Sigmoid colon (tissue), 3 donors: ENCODE data around the gene PRKAG3.

Experiments
- POLR2A ChIP-seq, 2 donors: fragments of 450-650 bp; IDR thresholded peaks; one replicate each; pipeline ENCODE4 v1.6.1; 2016; ENCODE audit warnings: antibody characterized with exemption in 2 of 2, mild to moderate bottlenecking in 2 of 2, moderate library complexity in 2 of 2
- TF ChIP-seq, protein P1 (sequence below), 4 experiments: fragments of 450-650 bp in 3 of 4; fragments of 200-600 bp in 1 of 4; IDR thresholded peaks; one replicate each; pipeline ENCODE4 v1.5.1; 2016 to 2019; ENCODE audit warnings: antibody characterized with exemption in 4 of 4, mild to moderate bottlenecking in 3 of 4, moderate library complexity in 2 of 4

DNA sequence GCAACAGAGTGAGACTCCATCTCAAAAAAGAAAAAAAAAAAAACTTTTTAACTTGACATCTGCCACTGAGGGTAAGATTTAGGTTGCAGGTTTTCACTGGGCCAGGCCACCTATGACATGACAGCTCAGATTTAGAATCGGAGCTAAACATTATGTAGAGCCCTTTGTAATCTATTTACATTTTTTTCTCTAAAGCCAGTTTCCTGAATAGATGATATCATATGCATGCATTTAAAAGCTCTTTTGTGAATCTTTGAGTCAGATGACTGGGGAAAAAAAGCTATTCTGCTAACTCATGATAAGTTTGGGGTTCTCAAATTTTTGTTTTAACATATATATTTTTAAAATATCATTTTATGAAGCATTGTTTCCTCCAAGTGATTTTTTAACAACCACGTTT is 21.3 kb downstream of the PRKAG3 start:
- TF ChIP-seq, protein P1, sequence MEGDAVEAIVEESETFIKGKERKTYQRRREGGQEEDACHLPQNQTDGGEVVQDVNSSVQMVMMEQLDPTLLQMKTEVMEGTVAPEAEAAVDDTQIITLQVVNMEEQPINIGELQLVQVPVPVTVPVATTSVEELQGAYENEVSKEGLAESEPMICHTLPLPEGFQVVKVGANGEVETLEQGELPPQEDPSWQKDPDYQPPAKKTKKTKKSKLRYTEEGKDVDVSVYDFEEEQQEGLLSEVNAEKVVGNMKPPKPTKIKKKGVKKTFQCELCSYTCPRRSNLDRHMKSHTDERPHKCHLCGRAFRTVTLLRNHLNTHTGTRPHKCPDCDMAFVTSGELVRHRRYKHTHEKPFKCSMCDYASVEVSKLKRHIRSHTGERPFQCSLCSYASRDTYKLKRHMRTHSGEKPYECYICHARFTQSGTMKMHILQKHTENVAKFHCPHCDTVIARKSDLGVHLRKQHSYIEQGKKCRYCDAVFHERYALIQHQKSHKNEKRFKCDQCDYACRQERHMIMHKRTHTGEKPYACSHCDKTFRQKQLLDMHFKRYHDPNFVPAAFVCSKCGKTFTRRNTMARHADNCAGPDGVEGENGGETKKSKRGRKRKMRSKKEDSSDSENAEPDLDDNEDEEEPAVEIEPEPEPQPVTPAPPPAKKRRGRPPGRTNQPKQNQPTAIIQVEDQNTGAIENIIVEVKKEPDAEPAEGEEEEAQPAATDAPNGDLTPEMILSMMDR (IDR thresholded peaks at IDR 0.05), result no peak
- TF ChIP-seq POLR2A (IDR thresholded peaks at IDR 0.05), result no peak
